GM18498 (cell line): Measurements from ENCODE around the gene CDKN2A.
"Not testable (repeated sequence)": the region's sequence is repeated elsewhere in the genome, so short reads cannot be mapped to it uniquely, and the experiment has no call there.

Source experiments
- ATAC-seq: cut with Tn5 transposase; IDR thresholded peaks from one replicate; pipeline ENCODE4 v1.9.1; 2021; ENCODE audit warnings: mild to moderate bottlenecking, moderate library complexity; ENCODE audit not compliant: unreplicated experiment

Gene CDKN2A

DNA sequence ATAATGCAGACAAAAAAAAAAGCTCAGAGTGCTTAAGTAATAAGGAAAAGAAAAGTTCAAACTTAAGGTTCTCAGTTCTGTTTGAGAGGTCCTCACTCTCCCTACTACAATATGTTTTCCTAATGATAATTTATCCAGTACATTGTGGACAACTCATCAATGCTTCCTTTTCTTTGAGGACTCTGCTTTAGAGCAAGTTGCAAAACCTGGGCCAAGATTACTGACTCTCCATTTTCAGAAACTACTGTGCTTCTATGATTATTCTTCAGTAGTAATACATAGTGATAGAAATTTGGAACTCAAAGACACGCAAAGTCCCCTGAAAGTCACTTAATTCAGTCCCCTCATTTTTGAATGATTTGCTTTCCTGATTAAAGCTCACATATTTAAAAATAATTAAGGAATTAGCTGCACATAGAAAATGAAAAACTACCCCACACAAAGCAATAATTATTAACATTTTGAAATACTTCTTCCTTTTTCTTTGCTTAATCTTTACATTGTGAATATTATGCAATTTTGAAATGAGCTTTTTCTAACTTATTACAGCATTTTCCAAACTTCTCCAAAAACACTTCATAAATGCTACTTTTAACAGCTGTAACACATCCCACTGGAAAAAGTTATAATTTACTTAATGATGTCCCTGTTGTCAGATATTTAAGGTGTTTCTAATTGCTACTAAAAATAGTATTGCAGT lies 11.2 kb downstream of the CDKN2A start:
- ATAC-seq, result no peak

DNA sequence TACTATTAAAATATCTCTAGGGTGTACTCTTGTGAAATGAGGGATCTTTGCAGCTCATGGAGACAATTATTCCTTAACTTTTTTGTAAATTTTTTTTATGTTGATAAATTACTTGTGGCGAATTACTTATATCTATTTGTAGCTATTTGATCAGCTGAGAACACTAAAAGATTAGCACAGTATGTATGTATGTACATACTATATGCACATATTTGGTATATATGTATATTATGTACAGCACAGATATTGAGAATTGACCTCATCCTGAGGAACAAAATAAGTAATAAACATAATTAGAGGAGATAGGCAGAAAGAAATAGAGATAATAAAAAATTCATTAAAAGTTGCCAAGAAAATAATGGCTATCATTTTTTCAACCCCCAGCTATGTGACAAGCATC lies 11.8 kb downstream of the CDKN2A start:
- no peak for ATAC-seq

DNA sequence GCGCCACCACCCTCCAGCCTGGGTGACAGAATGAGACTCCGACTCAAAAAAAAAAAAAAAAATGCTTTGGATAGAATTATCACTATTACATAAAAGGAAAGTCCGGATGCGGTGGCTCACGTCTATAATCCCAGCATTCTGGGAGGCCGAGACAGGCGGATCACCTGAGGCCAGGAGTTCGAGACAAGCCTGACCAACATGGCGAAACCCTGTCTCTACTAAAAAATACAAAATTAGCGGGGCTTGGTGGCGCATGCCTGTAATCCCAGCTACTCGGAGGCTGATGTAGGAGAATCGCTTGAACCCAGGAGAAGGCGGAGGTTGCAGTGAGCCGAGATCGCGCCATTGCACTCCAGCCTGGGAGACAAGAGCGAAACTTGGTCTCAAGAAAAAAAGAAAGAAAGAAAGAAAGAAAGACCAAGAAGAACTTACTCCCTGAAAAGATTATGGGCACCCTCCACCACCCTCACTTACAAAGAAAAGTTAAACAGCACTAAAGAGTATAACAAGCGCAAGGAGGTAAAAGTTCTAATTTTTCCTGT lies 17.8 kb downstream of the CDKN2A start:
- ATAC-seq, result no peak

DNA sequence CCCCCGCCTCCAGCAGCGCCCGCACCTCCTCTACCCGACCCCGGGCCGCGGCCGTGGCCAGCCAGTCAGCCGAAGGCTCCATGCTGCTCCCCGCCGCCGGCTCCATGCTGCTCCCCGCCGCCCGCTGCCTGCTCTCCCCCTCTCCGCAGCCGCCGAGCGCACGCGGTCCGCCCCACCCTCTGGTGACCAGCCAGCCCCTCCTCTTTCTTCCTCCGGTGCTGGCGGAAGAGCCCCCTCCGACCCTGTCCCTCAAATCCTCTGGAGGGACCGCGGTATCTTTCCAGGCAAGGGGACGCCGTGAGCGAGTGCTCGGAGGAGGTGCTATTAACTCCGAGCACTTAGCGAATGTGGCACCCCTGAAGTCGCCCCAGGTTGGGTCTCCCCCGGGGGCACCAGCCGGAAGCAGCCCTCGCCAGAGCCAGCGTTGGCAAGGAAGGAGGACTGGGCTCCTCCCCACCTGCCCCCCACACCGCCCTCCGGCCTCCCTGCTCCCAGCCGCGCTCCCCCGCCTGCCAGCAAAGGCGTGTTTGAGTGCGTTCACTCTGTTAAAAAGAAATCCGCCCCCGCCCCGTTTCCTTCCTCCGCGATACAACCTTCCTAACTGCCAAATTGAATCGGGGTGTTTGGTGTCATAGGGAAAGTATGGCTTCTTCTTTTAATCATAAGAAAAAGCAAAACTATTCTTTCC lies 19.3 kb downstream of the CDKN2A start:
- peak; percentile 70 for ATAC-seq

DNA sequence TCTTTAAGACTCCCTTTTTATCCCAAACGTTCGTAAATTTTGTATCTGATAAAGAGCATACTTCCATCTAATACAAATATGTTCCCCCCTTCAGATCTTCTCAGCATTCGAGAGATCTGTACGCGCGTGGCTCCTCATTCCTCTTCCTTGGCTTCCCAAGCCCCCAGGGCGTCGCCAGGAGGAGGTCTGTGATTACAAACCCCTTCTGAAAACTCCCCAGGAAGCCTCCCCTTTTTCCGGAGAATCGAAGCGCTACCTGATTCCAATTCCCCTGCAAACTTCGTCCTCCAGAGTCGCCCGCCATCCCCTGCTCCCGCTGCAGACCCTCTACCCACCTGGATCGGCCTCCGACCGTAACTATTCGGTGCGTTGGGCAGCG lies 19.9 kb downstream of the CDKN2A start:
- ATAC-seq, result no peak

DNA sequence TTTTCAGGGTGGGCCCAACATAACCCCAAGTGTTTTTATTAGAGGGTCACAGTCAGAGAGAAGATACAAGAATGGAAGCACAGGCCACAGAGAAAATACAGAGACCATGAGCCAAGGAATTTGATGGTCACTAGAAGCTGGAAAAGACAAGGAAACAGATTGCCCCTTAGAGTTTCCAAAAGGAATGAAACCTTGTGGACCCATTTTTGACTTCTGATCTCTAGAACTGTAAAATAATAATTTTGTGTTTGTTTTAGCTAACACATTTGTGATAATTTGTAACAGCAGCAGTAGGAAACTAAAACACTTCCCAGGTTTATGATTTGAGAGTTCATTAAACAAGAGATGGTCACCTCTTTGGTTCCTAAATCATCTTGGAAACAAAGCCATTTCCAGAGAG lies 21.8 kb downstream of the CDKN2A start:
- ATAC-seq, result no peak

DNA sequence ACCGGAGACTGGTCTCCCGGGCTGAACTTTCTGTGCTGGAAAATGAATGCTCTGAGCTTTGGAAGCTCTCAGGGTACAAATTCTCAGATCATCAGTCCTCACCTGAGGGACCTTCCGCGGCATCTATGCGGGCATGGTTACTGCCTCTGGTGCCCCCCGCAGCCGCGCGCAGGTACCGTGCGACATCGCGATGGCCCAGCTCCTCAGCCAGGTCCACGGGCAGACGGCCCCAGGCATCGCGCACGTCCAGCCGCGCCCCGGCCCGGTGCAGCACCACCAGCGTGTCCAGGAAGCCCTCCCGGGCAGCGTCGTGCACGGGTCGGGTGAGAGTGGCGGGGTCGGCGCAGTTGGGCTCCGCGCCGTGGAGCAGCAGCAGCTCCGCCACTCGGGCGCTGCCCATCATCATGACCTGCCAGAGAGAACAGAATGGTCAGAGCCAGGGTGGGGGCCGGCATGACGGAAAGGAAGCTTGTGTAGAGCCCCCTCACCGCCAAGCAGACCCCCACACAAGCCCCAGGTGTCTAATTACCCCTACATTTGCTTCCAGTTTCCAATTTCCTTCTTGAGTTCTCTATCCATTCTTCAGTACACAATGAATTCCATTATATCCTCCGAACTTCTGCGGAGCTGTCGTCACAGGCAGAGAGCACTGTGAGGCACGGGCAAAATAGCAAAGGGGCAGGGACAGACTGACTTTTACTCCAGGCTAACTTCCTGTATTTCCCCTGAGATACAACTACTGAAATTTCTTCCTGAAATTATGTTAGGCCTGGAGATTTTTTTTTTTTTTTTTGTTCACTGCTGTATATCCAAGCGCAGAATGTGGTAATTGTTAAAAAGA lies 23.2 kb downstream of the CDKN2A start:
- no peak for ATAC-seq

DNA sequence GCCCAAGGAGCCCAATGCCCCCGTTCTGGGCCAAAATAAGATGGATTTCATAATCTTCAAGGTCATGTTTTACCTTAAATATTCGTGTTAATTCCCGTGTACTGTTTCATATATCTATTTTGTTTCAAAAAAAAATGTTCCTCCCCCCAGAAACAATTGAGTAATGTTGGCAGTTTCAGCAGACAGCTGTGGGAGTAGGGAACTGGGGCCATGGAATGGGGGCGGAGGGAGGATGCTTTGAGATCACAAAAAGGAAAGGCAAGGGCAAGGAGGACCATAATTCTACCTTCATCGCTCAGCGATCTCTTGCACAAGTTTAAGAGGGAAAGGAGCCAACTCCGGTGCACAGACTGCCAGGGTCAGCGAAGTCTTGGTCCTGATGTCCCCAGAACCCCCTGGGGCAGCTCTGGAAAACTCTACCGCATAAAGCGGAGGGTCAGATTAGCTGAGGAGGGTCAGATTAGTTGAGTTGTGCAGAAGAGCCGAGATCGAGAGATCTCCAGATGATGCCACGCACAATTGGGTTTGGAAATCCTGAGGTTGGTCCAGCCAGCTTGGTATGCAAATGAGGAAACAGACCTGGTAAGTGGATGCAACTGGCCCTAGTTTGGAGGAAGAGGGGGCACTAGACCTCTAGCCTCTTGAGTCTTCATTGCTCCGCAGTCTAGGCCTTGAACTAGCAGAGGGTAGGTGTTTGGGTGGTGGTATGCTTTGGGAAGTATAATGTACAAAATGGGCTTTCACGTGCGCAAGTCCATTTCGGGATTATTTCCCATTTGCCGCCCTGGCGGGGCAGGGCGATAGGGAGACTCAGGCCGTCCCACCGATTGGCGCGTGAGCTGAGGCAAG lies 24.0 kb downstream of the CDKN2A start:
- ATAC-seq, result no peak

DNA sequence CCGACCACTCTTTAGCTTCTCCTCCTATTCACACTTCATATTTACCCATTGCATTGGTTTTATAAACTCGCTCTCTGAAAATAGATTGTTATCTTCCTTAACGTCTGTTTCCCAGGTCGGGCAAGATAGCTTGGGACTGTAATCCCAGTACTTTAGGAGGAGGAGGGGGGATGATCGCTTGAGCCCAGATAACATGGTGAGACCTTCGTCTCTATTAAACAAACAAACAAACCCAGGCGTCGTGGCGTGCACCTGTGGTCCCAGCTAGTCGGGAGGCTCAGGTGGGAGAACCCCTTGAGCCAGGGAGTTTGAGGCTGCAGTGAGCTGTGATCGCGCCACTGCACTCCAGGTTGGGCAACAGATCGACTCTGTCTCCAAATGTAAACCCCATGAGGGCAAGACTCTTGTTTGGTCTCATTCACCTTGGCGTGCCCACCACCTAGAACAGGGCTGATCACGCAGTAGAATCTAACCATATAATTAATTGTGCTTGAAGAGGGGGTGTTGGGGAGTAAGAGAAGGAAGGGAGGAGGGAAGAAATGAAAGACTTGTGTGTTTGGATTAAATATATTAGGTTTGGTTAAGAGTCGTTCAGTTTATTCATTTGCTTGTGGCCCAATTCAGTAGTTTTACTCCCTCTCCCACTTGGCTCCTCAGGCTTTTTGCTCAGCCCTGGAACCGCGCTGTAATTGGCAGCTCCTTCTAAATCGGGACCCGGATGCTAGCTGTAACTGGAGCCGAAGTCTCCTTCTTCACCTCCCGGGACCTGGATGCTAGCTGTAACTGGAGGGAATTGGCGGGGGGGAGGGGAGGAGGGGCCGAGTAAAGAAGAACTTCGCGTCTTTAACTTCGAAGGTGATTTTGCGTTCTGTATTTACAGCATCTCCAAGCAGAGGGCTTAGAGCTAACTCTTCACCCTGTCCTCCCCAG lies 24.9 kb downstream of the CDKN2A start:
- ATAC-seq, result no peak

DNA sequence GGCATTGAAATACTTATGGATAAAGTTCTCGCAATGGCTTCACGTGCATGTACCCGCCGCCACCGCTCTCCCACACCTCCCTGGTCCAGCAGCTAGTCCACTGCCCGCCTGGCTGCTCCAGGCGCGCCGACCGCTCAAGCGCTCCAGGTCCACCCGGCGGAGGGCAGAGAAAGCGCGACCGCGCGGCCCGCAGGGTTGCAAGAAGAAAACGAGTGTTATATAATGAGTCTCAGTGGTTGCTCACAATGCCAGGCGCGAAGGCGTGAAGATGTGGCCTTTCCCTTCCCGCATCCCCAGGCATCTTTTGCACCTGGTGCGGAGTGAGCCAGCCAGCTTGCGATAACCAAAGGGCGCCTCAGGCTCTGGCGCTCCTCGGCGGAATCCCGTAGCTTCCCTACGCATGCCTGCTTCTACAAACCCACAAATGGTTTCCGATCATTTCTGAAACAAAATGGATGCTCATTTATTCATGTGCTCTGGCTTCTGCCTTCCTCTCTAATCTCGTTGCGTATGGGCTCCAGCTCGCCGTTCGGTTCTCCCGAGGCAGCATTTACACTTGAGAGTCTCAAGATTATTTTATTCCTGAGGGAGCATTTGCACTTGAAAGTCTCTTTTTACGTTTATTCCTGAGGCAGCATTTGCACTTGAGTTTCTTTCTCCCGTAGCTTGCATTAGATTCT lies 25.7 kb downstream of the CDKN2A start:
- no peak for ATAC-seq

DNA sequence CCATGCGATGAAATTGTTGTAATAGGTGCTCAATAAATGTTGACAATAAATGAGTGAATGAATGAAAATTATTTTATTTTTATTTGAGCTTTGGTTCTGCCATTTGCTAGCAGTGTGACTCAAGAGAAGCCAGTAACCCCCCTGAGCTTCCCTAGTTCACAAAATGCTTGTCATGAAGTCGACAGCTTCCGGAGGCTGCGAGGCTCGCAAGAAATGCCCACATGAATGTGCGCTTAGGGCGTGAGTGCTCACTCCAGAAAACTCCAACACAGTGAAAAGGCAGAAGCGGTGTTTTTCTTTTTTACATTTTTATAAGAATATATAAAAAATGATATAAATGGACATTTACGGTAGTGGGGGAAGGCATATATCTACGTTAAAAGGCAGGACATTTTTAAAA lies 26.5 kb downstream of the CDKN2A start:
- ATAC-seq, result no peak

DNA sequence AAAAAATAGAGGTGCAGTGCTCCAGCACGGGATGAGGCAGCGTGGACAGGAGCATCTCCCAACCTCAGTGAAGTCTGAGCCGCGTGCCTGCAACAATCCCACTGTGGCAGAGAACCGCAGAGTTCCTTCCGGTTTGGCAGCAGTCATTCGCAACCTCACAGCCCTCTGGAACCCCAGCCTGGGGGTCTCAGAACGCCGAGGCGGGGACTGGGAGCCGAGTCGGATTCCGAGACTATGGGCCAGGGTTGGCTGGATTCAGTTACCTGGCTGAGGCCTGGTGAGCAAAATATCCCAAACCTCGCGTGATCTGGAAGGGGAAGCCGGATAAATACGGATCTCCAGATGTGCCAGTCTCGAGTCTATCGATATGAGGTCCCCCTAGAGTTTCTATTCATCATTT lies 27.0 kb downstream of the CDKN2A start:
- no peak for ATAC-seq

DNA sequence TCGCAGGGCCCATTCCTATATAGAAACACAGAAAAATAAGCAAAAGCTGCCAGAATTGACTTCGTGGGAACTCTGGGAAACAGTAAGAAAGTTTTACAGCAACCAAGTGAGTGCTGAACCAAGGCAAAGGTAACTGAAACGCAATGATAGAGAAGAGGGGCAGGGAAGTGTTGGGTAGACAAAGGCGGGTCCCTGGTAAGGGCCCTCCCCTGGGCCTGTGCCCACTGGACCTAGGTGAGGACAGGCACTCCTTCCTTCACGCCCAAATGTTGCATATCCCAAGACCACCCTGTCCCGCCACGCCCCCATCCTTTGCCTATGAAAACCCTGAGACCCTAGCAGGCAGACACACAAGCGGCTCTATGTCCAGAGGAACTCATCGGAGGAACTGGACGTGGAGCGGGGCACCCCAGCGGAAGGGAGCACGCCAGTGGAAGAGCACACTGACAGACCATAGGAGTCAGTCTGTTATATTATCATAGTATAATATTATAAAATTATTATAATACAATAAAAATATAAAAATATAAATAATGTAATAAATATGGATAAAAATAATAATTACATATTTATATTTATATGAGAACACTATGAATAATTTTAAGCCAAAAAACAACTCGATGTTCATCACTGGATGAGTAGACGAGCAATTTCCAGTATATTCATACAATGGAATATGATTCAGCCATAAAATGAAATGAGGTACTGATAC lies 27.9 kb downstream of the CDKN2A start:
- no peak for ATAC-seq

DNA sequence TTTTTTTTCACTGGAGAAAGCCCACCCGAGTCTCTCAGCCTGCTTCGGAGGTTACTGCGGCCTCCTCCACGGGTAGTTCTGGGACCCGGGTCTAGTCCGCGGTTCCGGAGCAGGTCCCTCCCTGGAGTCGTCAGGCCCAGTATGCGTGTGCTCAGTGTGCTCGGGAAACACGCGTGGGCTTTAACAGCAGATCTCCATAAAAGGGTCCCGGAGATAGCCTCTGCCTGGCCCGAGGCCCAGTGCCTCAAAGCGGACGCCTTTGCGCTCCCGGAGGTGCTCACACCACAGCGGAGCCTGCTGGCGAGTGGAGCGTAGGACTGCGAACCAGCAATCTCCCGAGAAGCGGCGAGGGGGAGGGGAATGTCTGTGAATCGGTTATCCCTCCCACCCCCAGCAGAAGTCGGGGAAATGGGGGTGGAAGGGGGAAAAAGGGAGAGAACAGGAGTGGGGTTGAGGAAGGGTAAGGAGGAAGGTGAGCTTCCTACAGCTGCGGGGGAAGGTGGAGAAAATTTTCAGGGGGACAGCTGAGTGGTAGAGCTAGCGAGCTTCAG lies 28.7 kb downstream of the CDKN2A start:
- ATAC-seq, result peak; percentile 88

DNA sequence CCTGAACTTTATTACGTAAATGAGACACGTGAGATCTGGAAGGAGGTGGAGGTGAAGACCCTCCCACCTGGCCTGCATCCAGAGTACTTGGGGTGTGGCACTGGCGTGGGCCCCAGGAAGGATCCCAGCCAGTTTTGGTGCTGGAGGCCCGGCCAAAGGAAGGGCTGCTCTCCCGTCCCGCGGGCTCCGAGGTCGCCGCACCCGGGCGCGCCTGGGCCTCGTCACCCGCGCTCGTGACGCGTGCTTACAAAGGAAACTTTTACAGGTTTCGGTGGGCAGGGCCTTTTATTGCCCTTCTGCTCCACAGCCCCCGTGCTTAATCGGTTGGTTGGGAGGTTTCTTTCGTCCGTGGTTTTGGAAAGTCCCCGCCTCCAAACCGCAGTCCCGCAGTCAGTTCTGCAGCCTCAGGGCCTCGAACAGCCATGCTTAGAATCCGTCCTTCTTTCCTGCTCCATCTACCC lies 29.2 kb downstream of the CDKN2A start:
- ATAC-seq, result peak; percentile 69

DNA sequence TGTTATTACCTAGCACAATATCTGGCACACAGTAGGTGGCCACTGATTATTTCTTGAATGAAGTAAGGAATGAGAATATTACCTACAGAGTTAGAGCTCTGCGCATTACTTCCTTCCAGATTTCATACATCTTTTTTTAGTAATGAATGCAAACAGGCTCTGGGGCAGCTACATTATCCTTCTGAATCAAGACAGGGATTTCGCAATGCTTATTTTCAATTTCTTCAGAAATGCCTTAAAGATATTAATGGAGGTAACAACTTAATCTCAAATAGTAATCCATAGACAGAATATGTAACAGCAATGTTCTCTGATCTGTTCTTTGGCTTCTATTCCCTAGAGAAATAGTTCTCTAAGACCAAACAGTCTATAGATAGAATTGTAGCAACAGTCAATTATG lies 32.6 kb downstream of the CDKN2A start:
- no peak for ATAC-seq

DNA sequence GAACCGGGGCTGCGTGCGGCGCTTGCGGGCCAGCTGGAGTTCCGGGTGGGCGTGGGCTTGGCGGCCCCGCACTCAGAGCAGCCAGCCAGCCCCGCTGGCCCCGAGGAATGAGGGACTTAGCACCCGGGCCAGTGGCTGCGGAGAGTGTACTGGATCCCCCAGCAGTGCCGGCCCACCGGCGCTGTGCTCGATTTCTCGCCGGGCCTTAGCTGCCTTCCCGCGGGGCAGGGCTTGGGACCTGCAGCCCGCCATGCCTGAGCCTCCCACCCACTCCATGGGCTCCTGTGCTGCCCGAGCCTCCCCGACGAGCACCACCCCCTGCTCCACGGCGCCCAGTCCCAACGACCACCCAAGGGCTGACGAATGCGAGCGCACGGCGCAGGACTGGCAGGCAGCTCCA lies 34.9 kb downstream of the CDKN2A start:
- not testable (repeated sequence) for ATAC-seq

DNA sequence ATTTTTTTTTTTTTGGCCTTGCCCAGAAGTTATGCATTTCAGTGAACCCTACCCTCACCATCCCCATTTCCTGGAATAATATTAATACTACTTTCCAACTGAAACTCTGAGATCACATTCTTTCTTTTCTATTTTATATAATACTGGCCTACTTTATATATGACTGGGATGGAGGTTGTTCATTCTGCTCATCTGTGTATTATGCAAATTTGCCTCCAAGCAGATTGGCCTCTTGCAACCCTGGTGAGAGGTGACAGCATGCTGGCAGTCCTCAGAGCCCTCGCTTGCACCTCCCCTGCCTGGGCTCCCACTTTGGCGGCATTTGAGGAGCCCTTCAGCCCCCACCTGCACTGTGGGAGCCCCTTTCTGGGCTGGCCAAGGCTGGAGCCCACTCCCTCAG lies 35.4 kb downstream of the CDKN2A start:
- ATAC-seq, result no peak
